Mesendoderm (in vitro differentiated cells): ENCODE data around the gene ATXN7L1.
A peak's percentile ranks its signal among the peaks of the same experiment; 100 is the strongest.

Source experiments
- DNase-seq: peaks from one replicate; pipeline ENCODE4 v3.0.0; 2013
- H2AK5ac ChIP-seq: 2 replicates; pipeline ENCODE4 v1.6.1; 2013; ENCODE audit warnings: low read length, inconsistent platforms
- H2BK120ac ChIP-seq: 2 replicates; pipeline ENCODE4 v1.6.1; 2013; ENCODE audit warnings: low read depth, mild to moderate bottlenecking, low read length, moderate library complexity, mixed read lengths
- H2BK15ac ChIP-seq: replicated peaks from 2 replicates; pipeline ENCODE4 v1.6.1; 2013; ENCODE audit warnings: low read depth, mild to moderate bottlenecking, moderate library complexity
- H2BK5ac ChIP-seq: 2 replicates; pipeline ENCODE4 v1.6.1; 2013; ENCODE audit warnings: low read length, inconsistent platforms
- H3K18ac ChIP-seq: 2 replicates; pipeline ENCODE4 v1.6.1; 2013; ENCODE audit warnings: mild to moderate bottlenecking, low read length, mixed read lengths
- H3K23ac ChIP-seq: one replicate; pipeline ENCODE4 v1.6.1; 2013; ENCODE audit warnings: low read length
- H3K27ac ChIP-seq: 2 replicates; pipeline ENCODE4 v1.5.1; 2013; ENCODE audit warnings: low read depth, mild to moderate bottlenecking, inconsistent platforms, low read length, moderate library complexity
- H3K27me3 ChIP-seq: 2 replicates; pipeline ENCODE4 v1.6.1; 2013; ENCODE audit warnings: low read length, control low read depth, mild to moderate bottlenecking, inconsistent platforms; ENCODE audit not compliant: insufficient read depth, poor library complexity
- H3K36me3 ChIP-seq: 2 replicates; pipeline ENCODE4 v1.6.1; 2013; ENCODE audit warnings: low read length, inconsistent platforms; ENCODE audit not compliant: control insufficient read depth, insufficient read depth
- H3K4ac ChIP-seq: one replicate; pipeline ENCODE4 v1.6.1; 2013; ENCODE audit warnings: low read depth, mild to moderate bottlenecking, low read length, moderate library complexity
- H3K4me1 ChIP-seq: 2 replicates; pipeline ENCODE4 v1.6.1; 2013; ENCODE audit warnings: low read depth, low read length, inconsistent platforms; ENCODE audit not compliant: control insufficient read depth
- H3K4me2 ChIP-seq: 2 replicates; pipeline ENCODE4 v1.6.1; 2013; ENCODE audit warnings: low read length
- H3K4me3 ChIP-seq: 2 replicates; pipeline ENCODE4 v1.5.1; 2013; ENCODE audit warnings: mild to moderate bottlenecking, low read length
- H3K56ac ChIP-seq: one replicate; pipeline ENCODE4 v1.6.1; 2013; ENCODE audit warnings: low read length
- H3K79me1 ChIP-seq: 2 replicates; pipeline ENCODE4 v1.6.1; 2013; ENCODE audit warnings: low read length, inconsistent platforms
- H3K79me2 ChIP-seq: 2 replicates; pipeline ENCODE4 v1.6.1; 2013; ENCODE audit warnings: mild to moderate bottlenecking, low read length; ENCODE audit not compliant: control insufficient read depth, insufficient read depth
- H3K9ac ChIP-seq: 2 replicates; pipeline ENCODE4 v1.6.1; 2013; ENCODE audit warnings: low read length, inconsistent platforms
- H4K5ac ChIP-seq: one replicate; pipeline ENCODE4 v1.6.1; 2013; ENCODE audit warnings: low read length
- H4K8ac ChIP-seq: one replicate; pipeline ENCODE4 v1.6.1; 2013; ENCODE audit warnings: low read depth, mild to moderate bottlenecking, control low read depth, low read length, moderate library complexity
- WGBS: extraction: QIAGEN DNeasy Blood & Tissue Kit; methylation state at CpG from one replicate; pipeline ENCODE4 v1.1.7; 2013; ENCODE audit warnings: low lambda C conversion rate, missing lambda C conversion rate; ENCODE audit not compliant: insufficient coverage; ENCODE audit errors: extremely low coverage; 5-methylcytosine and 5-hydroxymethylcytosine counted together

ATXN7L1 gene

GRCh38 chr7:105647591-105647990 is 228.8 kb downstream of the ATXN7L1 start:
- Histone ChIP-seq H3K18ac (no peak overlapping the region), H2AK5ac (peak overlapping the region; percentile 39), H3K79me1 (no peaks in the 10 kb centered on the region), H4K8ac (no peak overlapping the region), H3K56ac (no peak overlapping the region), H3K36me3 (no peaks in the 10 kb centered on the region), H3K27ac (no peak overlapping the region), H2BK15ac (no peak overlapping the region), H3K79me2 (no peaks in the 10 kb centered on the region), H2BK5ac (no peak overlapping the region), H4K5ac (no peak overlapping the region), H3K4me2 (no peak overlapping the region), H3K23ac (no peak overlapping the region), H3K4me3 (no peak overlapping the region), H3K4ac (no peak overlapping the region), H3K4me1 (peaks cover 24% of the 10 kb centered on the region), H2BK120ac (no peak overlapping the region), H3K27me3 (no peaks in the 10 kb centered on the region), H3K9ac (no peak overlapping the region)
- WGBS: no CpG with 5 or more reads among the region's 7 CpGs
- no peak for DNase-seq

DNA sequence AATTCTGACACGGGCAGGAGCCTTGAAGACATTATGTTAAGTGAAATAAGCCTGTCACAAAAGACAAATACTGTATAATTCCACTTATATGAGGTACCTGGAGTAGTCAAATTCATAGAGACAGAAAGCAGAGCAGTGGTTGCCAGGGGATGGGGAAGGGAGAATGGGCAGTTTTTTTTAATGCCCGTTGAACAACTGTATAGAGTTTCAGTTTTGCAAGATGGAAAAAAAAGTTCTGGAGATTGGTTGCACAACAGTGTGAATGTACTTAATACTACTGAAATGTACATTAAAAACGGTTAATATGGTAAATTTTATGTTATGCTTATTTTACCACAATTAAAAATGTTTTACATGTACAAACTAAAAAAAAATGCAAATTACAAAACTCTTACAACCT is 231.5 kb downstream of the ATXN7L1 start:
- Histone ChIP-seq H2AK5ac (no peak overlapping the region), H3K18ac (no peak overlapping the region), H2BK15ac (no peak overlapping the region), H3K4me3 (no peak overlapping the region), H2BK5ac (no peak overlapping the region), H3K79me2 (no peaks in the 10 kb centered on the region), H3K56ac (no peak overlapping the region), H3K4ac (no peak overlapping the region), H3K27me3 (no peaks in the 10 kb centered on the region), H3K4me1 (peaks cover 24% of the 10 kb centered on the region), H3K4me2 (no peak overlapping the region), H3K9ac (no peak overlapping the region), H3K36me3 (no peaks in the 10 kb centered on the region), H3K79me1 (no peaks in the 10 kb centered on the region), H2BK120ac (no peak overlapping the region), H4K5ac (no peak overlapping the region), H3K23ac (no peak overlapping the region), H4K8ac (no peak overlapping the region), H3K27ac (no peak overlapping the region)
- DNase-seq: no peak
- WGBS: no CpG with 5 or more reads among the region's 3 CpGs

DNA sequence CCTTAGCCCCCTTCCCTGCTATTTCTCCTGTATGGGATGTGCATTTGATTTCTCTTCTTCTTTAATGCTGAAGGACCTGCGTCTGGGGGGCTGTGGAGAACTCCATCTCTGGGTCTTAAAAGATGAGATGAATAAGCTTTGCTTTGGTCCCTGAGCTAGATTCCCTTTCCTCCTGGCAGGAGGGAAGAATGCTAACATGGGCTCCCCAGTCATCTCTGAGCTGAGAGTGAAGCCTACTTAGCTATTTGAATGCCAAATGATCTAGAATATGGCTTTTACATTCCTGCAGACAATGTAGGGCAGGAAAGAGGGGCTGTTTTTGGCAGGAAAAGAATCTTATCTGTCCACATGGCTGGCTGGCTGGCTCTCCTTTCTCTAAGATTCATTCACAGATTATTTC is 232.5 kb downstream of the ATXN7L1 start:
- peak overlapping the region; percentile 81 for H3K56ac ChIP-seq
- H2BK15ac ChIP-seq: no peak overlapping the region
- no peak overlapping the region for H2AK5ac ChIP-seq
- H3K27ac ChIP-seq: peak overlapping the region; percentile 63
- no peak overlapping the region for H3K23ac ChIP-seq
- peak overlapping the region; percentile 30 for H2BK120ac ChIP-seq
- no peaks in the 10 kb centered on the region for H3K27me3 ChIP-seq
- no peak overlapping the region for H3K4me2 ChIP-seq
- no CpG with 5 or more reads among the region's 1 CpG for WGBS
- no peak overlapping the region for H4K5ac ChIP-seq
- H3K4ac ChIP-seq: peak overlapping the region; percentile 48
- H3K79me1 ChIP-seq: no peaks in the 10 kb centered on the region
- DNase-seq: peak; percentile 56
- H3K18ac ChIP-seq: peak overlapping the region; percentile 32
- H3K4me3 ChIP-seq: no peak overlapping the region
- peak overlapping the region; percentile 0 for H2BK5ac ChIP-seq
- no peaks in the 10 kb centered on the region for H3K36me3 ChIP-seq
- no peak overlapping the region for H4K8ac ChIP-seq
- peaks cover 25% of the 10 kb centered on the region for H3K4me1 ChIP-seq
- peak overlapping the region; percentile 3 for H3K9ac ChIP-seq
- H3K79me2 ChIP-seq: no peaks in the 10 kb centered on the region

GRCh38 chr7:105643384-105643783 is 233.0 kb downstream of the ATXN7L1 start:
- H2BK15ac ChIP-seq: no peak overlapping the region
- no peak overlapping the region for H3K4me3 ChIP-seq
- H4K8ac ChIP-seq: no peak overlapping the region
- H3K36me3 ChIP-seq: no peaks in the 10 kb centered on the region
- no peaks in the 10 kb centered on the region for H3K79me1 ChIP-seq
- no peaks in the 10 kb centered on the region for H3K27me3 ChIP-seq
- WGBS: no CpG with 5 or more reads among the region's 15 CpGs
- peak; percentile 96 for DNase-seq
- peak overlapping the region; percentile 61 for H2BK5ac ChIP-seq
- H3K23ac ChIP-seq: no peak overlapping the region
- H3K4me1 ChIP-seq: peaks cover 27% of the 10 kb centered on the region
- H3K18ac ChIP-seq: peak overlapping the region; percentile 32
- peak overlapping the region; percentile 55 for H2BK120ac ChIP-seq
- no peak overlapping the region for H4K5ac ChIP-seq
- peak overlapping the region; percentile 81 for H3K56ac ChIP-seq
- no peak overlapping the region for H3K4me2 ChIP-seq
- no peak overlapping the region for H2AK5ac ChIP-seq
- peak overlapping the region; percentile 24 for H3K9ac ChIP-seq
- peak overlapping the region; percentile 63 for H3K27ac ChIP-seq
- no peaks in the 10 kb centered on the region for H3K79me2 ChIP-seq
- peak overlapping the region; percentile 27 for H3K4ac ChIP-seq

DNA sequence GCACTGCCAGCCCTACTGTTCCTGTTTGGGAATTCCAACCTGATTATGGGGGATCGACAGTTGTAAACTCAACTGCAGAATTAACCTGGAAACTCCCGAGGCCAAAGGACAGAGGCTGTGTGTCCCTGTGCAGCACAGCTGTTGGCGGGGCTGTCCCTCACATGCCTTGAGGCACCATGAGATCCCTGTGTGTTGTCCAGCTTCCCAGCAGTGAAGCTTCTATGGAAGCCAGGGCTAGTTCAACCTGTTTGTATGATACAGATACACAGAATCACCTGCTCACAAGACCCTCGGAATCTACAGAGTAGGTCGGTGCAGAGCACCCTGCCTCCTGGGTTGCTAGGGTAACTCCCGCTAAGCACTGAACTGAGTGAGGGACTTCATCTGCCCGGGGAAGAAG is 234.1 kb downstream of the ATXN7L1 start:
- H3K4me1 ChIP-seq: peaks cover 30% of the 10 kb centered on the region

More for the DNA sequence above, 234.1 kb downstream of the ATXN7L1 start:
- Histone ChIP-seq H4K8ac (no peak overlapping the region), H4K5ac (no peak overlapping the region), H3K56ac (peak overlapping the region; percentile 81), H3K4me2 (no peak overlapping the region), H2BK120ac (no peak overlapping the region), H3K4ac (no peak overlapping the region), H3K4me3 (no peak overlapping the region), H2BK15ac (no peak overlapping the region), H3K79me1 (no peaks in the 10 kb centered on the region), H2BK5ac (peak overlapping the region; percentile 35), H3K27me3 (no peaks in the 10 kb centered on the region), H3K79me2 (peaks cover 4% of the 10 kb centered on the region), H3K18ac (peak overlapping the region; percentile 3), H3K23ac (no peak overlapping the region), H3K36me3 (no peaks in the 10 kb centered on the region), H2AK5ac (peak overlapping the region; percentile 92), H3K9ac (no peak overlapping the region), H3K27ac (no peak overlapping the region)
- no CpG with 5 or more reads among the region's 7 CpGs for WGBS
- no peak for DNase-seq
